A673 (cell line): ENCODE data around the gene CHD1L.

ENCODE experiments used
- CTCF ChIP-seq: fragments of 300-800, 200-600 bp; sonication (generic); conservative IDR thresholded peaks from 2 replicates; pipeline ENCODE4 v1.5.1; 2017; ENCODE audit warnings: low read depth, mild to moderate bottlenecking, antibody characterized with exemption, low read length, moderate library complexity, mixed read lengths
- EZH2 ChIP-seq: fragments of 200-600 bp; sonication (generic); IDR thresholded peaks from 2 replicates; pipeline ENCODE4 v1.6.1; 2017; ENCODE audit warnings: borderline replicate concordance, low read depth, mild to moderate bottlenecking, mixed read lengths, antibody characterized with exemption, low read length; ENCODE audit not compliant: poor library complexity, severe bottlenecking

- no peak for TF ChIP-seq CTCF
- no peak for TF ChIP-seq EZH2
These were observed 28.2 kb downstream of the CHD1L start for GRCh38 chr1:147270721-147271120.
